Heart left ventricle (tissue), 16 donors: ENCODE results near the gene PCGF1. TPM values are rescaled to one million over a fixed set of nuclear protein-coding genes. Genes with fewer than 3 reads are reported as not detected.

Experiments used
- ATAC-seq, 4 donors: fragments of 200-7000 bp; cut with Tn5 transposase; one replicate each; pipeline ENCODE4 v1.9.1; 2020 to 2022; ENCODE audit warnings: moderate library complexity in 4 of 4, mild to moderate bottlenecking in 3 of 4, moderate number of reproducible peaks in 1 of 4
- DNase-seq, 5 donors: peaks; one replicate each; pipeline ENCODE4 v3.0.0-alpha.2; 2020
- H3K27ac ChIP-seq, 12 donors: fragments of 200-600 bp; sonication (generic) in 4 of 12; one replicate each; pipeline versions ENCODE4 v1.5.0 to v1.8.0; 2016 to 2022; ENCODE audit warnings: mild to moderate bottlenecking in 2 of 12
- H3K27me3 ChIP-seq, 9 donors: fragments of 200-600 bp; sonication (generic) in 2 of 9; one replicate each; pipeline versions ENCODE4 v1.5.1 to v1.8.0; 2016 to 2022; ENCODE audit warnings: mild to moderate bottlenecking in 3 of 9
- H3K36me3 ChIP-seq, 9 donors: fragments of 200-600 bp; sonication (generic) in 2 of 9; one replicate each; pipeline versions ENCODE4 v1.5.0 to v1.8.0; 2018 to 2022; ENCODE audit warnings: mild to moderate bottlenecking in 2 of 9
- H3K4me1 ChIP-seq, 12 donors: fragments of 200-600 bp; sonication (generic) in 4 of 12; one replicate each; pipeline versions ENCODE4 v1.5.0 to v1.8.0; 2016 to 2022; ENCODE audit warnings: mild to moderate bottlenecking in 3 of 12
- H3K4me3 ChIP-seq, 12 donors: fragments of 200-600 bp; sonication (generic) in 4 of 12; one replicate each; pipeline versions ENCODE4 v1.5.0 to v1.8.0; 2017 to 2022; ENCODE audit warnings: mild to moderate bottlenecking in 9 of 12, moderate library complexity in 4 of 12
- H3K9me3 ChIP-seq, 12 donors: fragments of 200-600 bp; sonication (generic) in 4 of 12; one replicate each; pipeline versions ENCODE4 v1.5.0 to v1.8.0; 2016 to 2022; ENCODE audit warnings: mild to moderate bottlenecking in 1 of 12
- POLR2A ChIP-seq, 2 donors: fragments of 450-650 bp; IDR thresholded peaks; one replicate each; pipeline ENCODE4 v1.6.1; 2017; ENCODE audit warnings: antibody characterized with exemption in 2 of 2, mild to moderate bottlenecking in 2 of 2, moderate library complexity in 2 of 2
- WGBS, 4 donors: extraction: QIAGEN DNeasy Blood & Tissue Kit in 2 of 4; methylation state at CpG; one replicate each; pipeline versions ENCODE4 v1.1.5 to v1.1.7; 2013 to 2018; 5-methylcytosine and 5-hydroxymethylcytosine counted together
- intact Hi-C, 10 donors: fragments of 100-400 bp; cut with DNase I; formaldehyde crosslinking; loops; one replicate each; pipeline versions ENCODE4 v1.11.1 to v1.14.2; 2022
- polyA plus RNA-seq, 2 donors: library from polyadenylated mRNA; stranded (reverse); fragments of 200-250 nt; gene quantifications; one replicate each; pipeline ENCODE4 v1.2.3, GENCODE V29; 2013
- total RNA-seq, 9 donors: library from RNA; depleted of rRNA in 2 of 9; stranded (reverse); fragments of >200 nt in 2 of 9; fragmentation: NEBNext Ultra II Directional in 3 of 9; extraction: Animal tissue kit (Norgen Biotek cat#: 25700) in 3 of 9; gene quantifications; one replicate each; pipeline versions ENCODE4 v1.1.0 to v1.2.4, GENCODE V29; 2016 to 2023
- TF ChIP-seq, protein P1 (sequence below), 12 donors: fragments of 200-600 bp; sonication (generic) in 4 of 12; IDR thresholded peaks; one replicate each; pipeline versions ENCODE4 v1.5.0 to v1.8.0; 2018 to 2022; ENCODE audit warnings: antibody characterized with exemption in 12 of 12, mild to moderate bottlenecking in 5 of 12
- donor health status: ischemic (EF 13 %, LVEDD 7.1; RV severe dilation, severe dysfunction).
- donor health status: healthy with polysubstance abuse.
- donor health status: DM: no; HTN: yes; CAD: no.
- donor health status: DM: no; HTN: no; CAD: no.
- donor health status: ischemic (EF 25% LVEDD 6.9; RV normal size, moderate dysfunction).
- donor health status: ischemic (EF 25% LVEDD 5.7; RV mildly dilated, moderate dysfunction).
- donor health status: healthy.
- donor health status: DM: yes; HTN: yes; CAD: no.
- donor health status: ischemic (EF 35%, LVEDD 5.7; RV mildly dilated, moderate dysfunction).
- donor health status: nonischemic (EF 11% LVEDD 7.7; RV severe dilation, severe dysfunction).
- donor health status: DM: yes; HTN: yes; CAD: no.
- donor health status: PGD.
- donor health status: ischemic (EF 29% LVEDD 5.4; RV normal size, mild dysfunction).
- donor health status: nonischemic (EF 23%, LVEDD 6.1; RV moderate dilation, normal function).

PCGF1 gene
- total and polyA plus RNA-seq, 11 donors: 10.6 to 24.9 (median 19.2) TPM

DNA sequence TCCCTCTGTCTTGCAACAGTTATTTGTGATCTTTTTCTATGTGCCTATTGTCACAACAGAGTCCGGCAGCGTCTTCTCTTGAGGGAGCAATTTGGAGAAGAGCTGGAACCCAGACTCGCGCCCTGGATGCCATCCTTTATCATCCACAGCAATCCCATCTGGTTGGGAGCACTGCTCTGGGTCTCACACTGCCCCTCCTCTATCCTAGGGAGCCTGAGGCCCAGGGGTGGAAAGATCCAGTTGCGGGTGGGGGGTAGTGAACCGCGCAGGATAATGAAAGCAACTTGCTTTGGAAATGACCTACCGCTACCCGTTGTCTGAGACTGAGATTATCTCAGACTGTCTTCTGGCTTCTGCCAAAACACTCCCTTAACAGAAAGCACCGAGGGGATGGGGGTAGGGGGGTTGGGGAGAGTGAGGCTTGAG is 48.5 kb downstream of the PCGF1 start:
- DNase-seq: no peak
- 2 to 5% (median 3%) methylated on average over 10 of the region's 10 CpGs for WGBS, 4 donors

DNA sequence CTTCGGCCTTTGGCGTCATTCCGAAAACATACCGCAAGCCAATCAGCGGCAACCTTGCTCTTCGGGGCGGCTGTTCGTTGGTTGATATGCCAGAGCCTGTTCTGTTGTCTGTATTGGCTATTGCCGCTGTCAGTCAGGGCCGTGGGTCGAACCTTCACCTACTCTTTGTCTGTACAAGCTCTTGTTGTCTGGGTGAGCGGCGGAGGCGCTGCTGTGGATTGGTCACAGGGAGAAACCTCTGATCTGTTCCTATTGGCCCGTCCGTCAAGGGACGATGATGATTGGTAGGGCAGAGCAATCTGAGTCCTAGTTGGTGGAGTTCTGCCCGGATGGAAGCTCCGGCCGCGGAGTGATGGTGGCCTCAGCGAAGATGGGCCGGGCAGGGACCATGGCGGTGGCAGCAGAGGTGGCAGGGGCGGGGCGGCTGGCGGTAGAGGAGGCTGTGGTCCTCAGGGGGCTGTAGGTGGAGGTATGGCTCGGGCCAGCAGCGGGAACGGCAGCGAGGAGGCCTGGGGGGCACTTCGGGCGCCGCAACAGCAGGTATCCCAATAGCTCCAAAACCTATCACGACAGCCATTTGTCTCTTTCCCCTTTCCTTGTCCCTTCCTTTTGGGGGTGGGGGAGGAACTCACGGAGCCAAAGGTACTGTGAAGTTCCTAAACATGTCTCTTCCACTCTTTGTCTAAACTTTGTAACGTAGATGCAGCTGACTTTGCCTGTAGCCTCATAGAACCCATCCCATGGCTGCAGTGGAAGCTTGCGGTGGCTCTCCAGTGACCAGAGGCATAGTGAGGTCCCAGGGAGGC is 49.2 kb downstream of the PCGF1 start, which contains the start of gene WBP1:
Gene WBP1, plus strand, starts transcription at position 307 of the 806 bp plus-strand sequence. Its CDS starts 165 bp downstream, at position 472.
- WGBS, 4 donors: 0 to 2% (median 1%) methylated on average over 32 to 38 of the region's 38 CpGs
- no peaks in the 10 kb centered on the region for H3K27me3 ChIP-seq
- TF ChIP-seq, protein P1, sequence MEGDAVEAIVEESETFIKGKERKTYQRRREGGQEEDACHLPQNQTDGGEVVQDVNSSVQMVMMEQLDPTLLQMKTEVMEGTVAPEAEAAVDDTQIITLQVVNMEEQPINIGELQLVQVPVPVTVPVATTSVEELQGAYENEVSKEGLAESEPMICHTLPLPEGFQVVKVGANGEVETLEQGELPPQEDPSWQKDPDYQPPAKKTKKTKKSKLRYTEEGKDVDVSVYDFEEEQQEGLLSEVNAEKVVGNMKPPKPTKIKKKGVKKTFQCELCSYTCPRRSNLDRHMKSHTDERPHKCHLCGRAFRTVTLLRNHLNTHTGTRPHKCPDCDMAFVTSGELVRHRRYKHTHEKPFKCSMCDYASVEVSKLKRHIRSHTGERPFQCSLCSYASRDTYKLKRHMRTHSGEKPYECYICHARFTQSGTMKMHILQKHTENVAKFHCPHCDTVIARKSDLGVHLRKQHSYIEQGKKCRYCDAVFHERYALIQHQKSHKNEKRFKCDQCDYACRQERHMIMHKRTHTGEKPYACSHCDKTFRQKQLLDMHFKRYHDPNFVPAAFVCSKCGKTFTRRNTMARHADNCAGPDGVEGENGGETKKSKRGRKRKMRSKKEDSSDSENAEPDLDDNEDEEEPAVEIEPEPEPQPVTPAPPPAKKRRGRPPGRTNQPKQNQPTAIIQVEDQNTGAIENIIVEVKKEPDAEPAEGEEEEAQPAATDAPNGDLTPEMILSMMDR (IDR thresholded peaks at IDR 0.05): no peak
- TF ChIP-seq POLR2A (IDR thresholded peaks at IDR 0.05): peak in 1 of 2 donors; percentile 61
- peak within 1 kb of the TSS; percentile 52 to 83 (median 70) for H3K4me3 ChIP-seq
- H3K4me1 ChIP-seq: peaks cover 5 to 40% (median 32%) of the 10 kb centered on the region in 12 donors
- peak within 1 kb of the TSS; percentile 84 to 98 (median 95) for H3K27ac ChIP-seq
- intact Hi-C loops: loop anchor here in 1 of 10 donors (5.0 kb wide), 1 partner anchor 41 kb away; no protein-coding TSS in a partner anchor
- ATAC-seq (peak; percentile 93 to 96 (median 95)), DNase-seq (peak; percentile 99 to 100 (median 100))
- H3K36me3 ChIP-seq: peaks cover 0 to 27% (median 22%) of the 10 kb centered on the region in 9 donors
- H3K9me3 ChIP-seq: no peaks in the 10 kb centered on the region

More for the DNA sequence above, 48.5 kb downstream of the PCGF1 start:
- H3K4me3 ChIP-seq: peak overlapping the region; percentile 52 to 83 (median 70)
- no peaks in the 10 kb centered on the region for H3K9me3 ChIP-seq
- peak overlapping the region in 10 of 12 donors; percentile 66 to 97 (median 78) for H3K27ac ChIP-seq
- intact Hi-C loops: loop anchor here in 1 of 10 donors (5.0 kb wide), 1 partner anchor 42 kb away; no protein-coding TSS in a partner anchor
- H3K4me1 ChIP-seq: peaks cover 5 to 42% (median 33%) of the 10 kb centered on the region in 12 donors
- H3K36me3 ChIP-seq: peaks cover 0 to 27% (median 22%) of the 10 kb centered on the region in 9 donors
- TF ChIP-seq POLR2A (IDR thresholded peaks at IDR 0.05): no peak
- TF ChIP-seq, protein P1 (IDR thresholded peaks at IDR 0.05): no peak
- H3K27me3 ChIP-seq: no peaks in the 10 kb centered on the region
- ATAC-seq: no peak

DNA sequence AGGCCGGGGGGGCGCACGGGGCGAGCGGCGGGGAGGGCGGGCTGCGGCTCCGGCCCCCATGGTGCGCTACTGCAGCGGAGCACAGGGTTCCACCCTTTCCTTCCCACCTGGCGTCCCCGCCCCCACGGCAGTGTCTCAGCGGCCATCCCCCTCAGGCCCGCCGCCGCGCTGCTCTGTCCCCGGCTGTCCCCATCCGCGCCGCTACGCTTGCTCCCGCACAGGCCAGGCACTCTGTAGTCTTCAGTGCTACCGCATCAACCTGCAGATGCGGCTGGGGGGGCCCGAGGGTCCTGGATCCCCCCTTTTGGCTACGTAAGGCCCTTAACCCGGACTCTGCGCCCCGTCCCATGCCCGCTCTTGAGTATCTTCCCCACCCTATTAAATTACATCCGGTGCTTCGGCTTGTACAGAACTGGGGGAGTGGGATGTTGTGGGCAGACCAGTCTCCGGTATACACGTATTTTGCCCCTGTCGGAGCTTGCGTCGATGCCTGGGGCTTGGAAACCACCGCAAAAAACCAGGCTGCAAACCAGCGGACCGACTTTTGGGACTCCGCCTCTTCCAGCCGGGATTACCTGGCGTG is 49.9 kb downstream of the PCGF1 start:
- TF ChIP-seq, protein P1 (IDR thresholded peaks at IDR 0.05): no peak
- peak; percentile 47 to 76 for TF ChIP-seq POLR2A (IDR thresholded peaks at IDR 0.05)
- 0 to 2% (median 1%) methylated on average over 22 to 46 of the region's 46 CpGs for WGBS, 4 donors
- peak; percentile 11 to 36 (median 29) for ATAC-seq

More for the DNA sequence above, 49.9 kb downstream of the PCGF1 start:
- peak; percentile 67 to 86 (median 74) for DNase-seq
- H3K4me1 ChIP-seq: peaks cover 5 to 40% (median 32%) of the 10 kb centered on the region in 12 donors
- peak overlapping the region; percentile 50 to 83 (median 70) for H3K4me3 ChIP-seq
- H3K9me3 ChIP-seq: no peaks in the 10 kb centered on the region
- H3K27ac ChIP-seq: peak overlapping the region; percentile 84 to 98 (median 95)
- intact Hi-C loops: loop anchor here in 1 of 10 donors (5.0 kb wide), 1 partner anchor 40 kb away; no protein-coding TSS in a partner anchor
- H3K27me3 ChIP-seq: no peaks in the 10 kb centered on the region
- peaks cover 0 to 25% (median 15%) of the 10 kb centered on the region in 9 donors for H3K36me3 ChIP-seq
